Measurements from ENCODE around the gene LMBR1.

Gene LMBR1

DNA sequence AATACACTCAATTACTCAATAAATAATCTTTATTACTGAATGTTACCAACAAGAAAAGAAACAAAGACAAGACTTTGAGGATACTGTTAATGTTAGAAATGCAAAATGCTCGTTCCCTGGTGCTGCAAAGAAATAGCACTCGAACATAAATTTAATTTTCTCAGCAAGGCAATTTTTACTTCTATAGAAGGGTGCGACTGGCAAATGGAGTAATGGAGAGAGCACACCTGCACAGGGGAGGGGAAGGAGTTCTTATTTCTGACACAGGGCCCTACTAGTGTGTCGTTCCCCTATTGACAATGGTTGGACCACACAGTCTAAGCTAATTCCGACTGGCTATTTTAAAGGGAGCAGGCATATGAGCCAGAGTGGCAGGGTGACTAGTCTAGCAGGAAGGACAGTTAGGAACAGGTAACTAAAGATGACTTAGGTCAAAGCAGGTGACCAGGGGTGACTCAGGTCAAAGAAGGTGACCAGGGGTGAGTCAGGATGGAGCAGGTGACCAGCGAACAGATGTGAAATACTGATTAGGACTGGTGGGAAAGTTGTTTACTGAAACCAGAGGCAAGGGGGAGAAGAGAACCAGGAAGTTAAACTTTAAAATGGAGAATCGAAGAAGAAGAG lies 133.3 kb downstream of the LMBR1 start:
- Histone ChIP-seq H4K20me1 (ENCODE audit: insufficient read depth, low read length) (no peaks in the 10 kb centered on the region), H3K4me1 (ENCODE audit: insufficient read depth, low read length) (no peaks in the 10 kb centered on the region), H3K4me2 (ENCODE audit: insufficient read depth, low read length) (no peak overlapping the region), H3K79me2 (ENCODE audit: insufficient read depth, low read length) (no peaks in the 10 kb centered on the region), H3K4me3 (ENCODE audit: low read depth in 1 of 2, low read length in 2 of 2) (no peak overlapping the region), H3K27ac (ENCODE audit: low read length) (no peak overlapping the region), H3K9ac (ENCODE audit: low read depth, low read length) (no peak overlapping the region), H3K27me3 (ENCODE audit: insufficient read depth, low read length, poor library complexity) (no peaks in the 10 kb centered on the region), H2AFZ (ENCODE audit: low read depth, low read length) (no peak overlapping the region), H3K9me3 (ENCODE audit: insufficient read depth, low read length, severe bottlenecking) (peaks cover 10% of the 10 kb centered on the region), H3K36me3 (ENCODE audit: insufficient read depth, low read length) (peaks cover 41% of the 10 kb centered on the region)
- no peak for ATAC-seq (ENCODE audit: insufficient read depth, low read depth)
- DNase-seq = no peak
- TF ChIP-seq, protein P1, sequence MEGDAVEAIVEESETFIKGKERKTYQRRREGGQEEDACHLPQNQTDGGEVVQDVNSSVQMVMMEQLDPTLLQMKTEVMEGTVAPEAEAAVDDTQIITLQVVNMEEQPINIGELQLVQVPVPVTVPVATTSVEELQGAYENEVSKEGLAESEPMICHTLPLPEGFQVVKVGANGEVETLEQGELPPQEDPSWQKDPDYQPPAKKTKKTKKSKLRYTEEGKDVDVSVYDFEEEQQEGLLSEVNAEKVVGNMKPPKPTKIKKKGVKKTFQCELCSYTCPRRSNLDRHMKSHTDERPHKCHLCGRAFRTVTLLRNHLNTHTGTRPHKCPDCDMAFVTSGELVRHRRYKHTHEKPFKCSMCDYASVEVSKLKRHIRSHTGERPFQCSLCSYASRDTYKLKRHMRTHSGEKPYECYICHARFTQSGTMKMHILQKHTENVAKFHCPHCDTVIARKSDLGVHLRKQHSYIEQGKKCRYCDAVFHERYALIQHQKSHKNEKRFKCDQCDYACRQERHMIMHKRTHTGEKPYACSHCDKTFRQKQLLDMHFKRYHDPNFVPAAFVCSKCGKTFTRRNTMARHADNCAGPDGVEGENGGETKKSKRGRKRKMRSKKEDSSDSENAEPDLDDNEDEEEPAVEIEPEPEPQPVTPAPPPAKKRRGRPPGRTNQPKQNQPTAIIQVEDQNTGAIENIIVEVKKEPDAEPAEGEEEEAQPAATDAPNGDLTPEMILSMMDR (IDR thresholded peaks at IDR 0.05; ENCODE audit: borderline replicate concordance, extremely low read depth, low read length, poor library complexity, severe bottlenecking) = no peak
- TF ChIP-seq EZH2 (IDR thresholded peaks at IDR 0.05; ENCODE audit: borderline replicate concordance, low read depth, low read length, severe bottlenecking) = no peak

DNA sequence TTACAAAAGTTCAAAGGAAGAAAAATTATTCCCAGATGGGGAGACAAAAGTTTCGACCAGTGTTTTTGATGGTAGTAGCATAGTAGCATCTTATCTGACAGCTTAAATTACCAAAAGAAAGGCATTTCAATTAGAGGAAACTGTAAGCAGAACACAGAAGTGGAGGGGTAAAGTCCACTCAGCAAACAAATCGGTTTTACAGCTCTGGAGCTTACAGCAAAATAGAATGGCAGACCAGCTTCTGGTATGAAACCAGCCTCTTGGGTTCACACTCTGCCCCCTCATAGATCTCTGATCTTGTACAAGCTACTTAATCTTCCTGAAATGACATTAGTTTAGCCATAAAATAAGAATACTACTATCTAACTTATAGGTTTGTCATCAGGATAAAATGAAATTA lies 133.8 kb downstream of the LMBR1 start:
- Histone ChIP-seq H3K27me3 (ENCODE audit: insufficient read depth, low read length, poor library complexity) (no peaks in the 10 kb centered on the region), H2AFZ (ENCODE audit: low read depth, low read length) (no peak overlapping the region), H4K20me1 (ENCODE audit: insufficient read depth, low read length) (no peaks in the 10 kb centered on the region), H3K4me1 (ENCODE audit: insufficient read depth, low read length) (no peaks in the 10 kb centered on the region), H3K27ac (ENCODE audit: low read length) (no peak overlapping the region), H3K79me2 (ENCODE audit: insufficient read depth, low read length) (no peaks in the 10 kb centered on the region), H3K9me3 (ENCODE audit: insufficient read depth, low read length, severe bottlenecking) (peaks cover 10% of the 10 kb centered on the region), H3K9ac (ENCODE audit: low read depth, low read length) (no peak overlapping the region), H3K4me2 (ENCODE audit: insufficient read depth, low read length) (no peak overlapping the region), H3K4me3 (ENCODE audit: low read depth in 1 of 2, low read length in 2 of 2) (no peak overlapping the region), H3K36me3 (ENCODE audit: insufficient read depth, low read length) (peaks cover 42% of the 10 kb centered on the region)
- DNase-seq = no peak
- no peak for ATAC-seq (ENCODE audit: insufficient read depth, low read depth)
- no peak for TF ChIP-seq EZH2 (IDR thresholded peaks at IDR 0.05; ENCODE audit: borderline replicate concordance, low read depth, low read length, severe bottlenecking)
- TF ChIP-seq, protein P1 (IDR thresholded peaks at IDR 0.05; ENCODE audit: borderline replicate concordance, extremely low read depth, low read length, poor library complexity, severe bottlenecking) = no peak

DNA sequence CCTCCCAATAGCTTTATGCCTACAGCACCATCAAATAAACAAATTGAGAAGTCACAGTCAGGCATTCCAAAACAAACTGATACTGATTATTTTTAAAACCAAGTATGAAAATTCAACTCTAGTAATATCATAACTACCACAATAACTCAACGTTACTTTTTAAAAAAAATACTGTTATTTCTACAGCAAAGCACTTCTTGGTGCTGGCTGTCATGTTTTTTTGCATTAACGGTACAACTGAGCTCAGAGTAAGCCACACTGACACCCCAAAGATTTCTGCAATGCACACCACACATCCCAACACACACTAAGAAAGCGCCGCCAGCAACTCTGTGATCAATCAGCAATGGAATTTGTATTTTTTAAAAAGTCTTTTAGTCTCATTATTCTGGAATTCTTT lies 138.8 kb downstream of the LMBR1 start:
- no peaks in the 10 kb centered on the region for H3K9me3 ChIP-seq (ENCODE audit: insufficient read depth, low read length, severe bottlenecking)
- H3K4me1 ChIP-seq (ENCODE audit: insufficient read depth, low read length) = no peaks in the 10 kb centered on the region
- no peaks in the 10 kb centered on the region for H3K79me2 ChIP-seq (ENCODE audit: insufficient read depth, low read length)
- TF ChIP-seq EZH2 (IDR thresholded peaks at IDR 0.05; ENCODE audit: borderline replicate concordance, low read depth, low read length, severe bottlenecking) = no peak
- TF ChIP-seq, protein P1 (IDR thresholded peaks at IDR 0.05; ENCODE audit: borderline replicate concordance, extremely low read depth, low read length, poor library complexity, severe bottlenecking) = no peak
- no peak overlapping the region for H3K4me2 ChIP-seq (ENCODE audit: insufficient read depth, low read length)
- DNase-seq (no peak), ATAC-seq (ENCODE audit: insufficient read depth, low read depth) (no peak)
- H3K4me3 ChIP-seq (ENCODE audit: low read depth in 1 of 2, low read length in 2 of 2) = no peak overlapping the region
- H3K27me3 ChIP-seq (ENCODE audit: insufficient read depth, low read length, poor library complexity) = no peaks in the 10 kb centered on the region
- H3K27ac ChIP-seq (ENCODE audit: low read length) = no peak overlapping the region
- no peaks in the 10 kb centered on the region for H4K20me1 ChIP-seq (ENCODE audit: insufficient read depth, low read length)
- H2AFZ ChIP-seq (ENCODE audit: low read depth, low read length) = no peak overlapping the region
- no peak overlapping the region for H3K9ac ChIP-seq (ENCODE audit: low read depth, low read length)
- H3K36me3 ChIP-seq (ENCODE audit: insufficient read depth, low read length) = peaks cover 39% of the 10 kb centered on the region; the same call in 1 of the 2 replicates
